VCaP (cell line): ENCODE measurements around the gene TULP1.

Experiments
- H3K27ac ChIP-seq: fragments of 450-650 bp; 2 replicates; pipeline ENCODE4 v1.5.1; 2017
- TF ChIP-seq, protein P1 (sequence below): fragments of 450-650 bp; conservative IDR thresholded peaks from 2 replicates; pipeline ENCODE4 v1.5.1; 2017; ENCODE audit warnings: mild to moderate bottlenecking, moderate library complexity

TULP1 gene

DNA sequence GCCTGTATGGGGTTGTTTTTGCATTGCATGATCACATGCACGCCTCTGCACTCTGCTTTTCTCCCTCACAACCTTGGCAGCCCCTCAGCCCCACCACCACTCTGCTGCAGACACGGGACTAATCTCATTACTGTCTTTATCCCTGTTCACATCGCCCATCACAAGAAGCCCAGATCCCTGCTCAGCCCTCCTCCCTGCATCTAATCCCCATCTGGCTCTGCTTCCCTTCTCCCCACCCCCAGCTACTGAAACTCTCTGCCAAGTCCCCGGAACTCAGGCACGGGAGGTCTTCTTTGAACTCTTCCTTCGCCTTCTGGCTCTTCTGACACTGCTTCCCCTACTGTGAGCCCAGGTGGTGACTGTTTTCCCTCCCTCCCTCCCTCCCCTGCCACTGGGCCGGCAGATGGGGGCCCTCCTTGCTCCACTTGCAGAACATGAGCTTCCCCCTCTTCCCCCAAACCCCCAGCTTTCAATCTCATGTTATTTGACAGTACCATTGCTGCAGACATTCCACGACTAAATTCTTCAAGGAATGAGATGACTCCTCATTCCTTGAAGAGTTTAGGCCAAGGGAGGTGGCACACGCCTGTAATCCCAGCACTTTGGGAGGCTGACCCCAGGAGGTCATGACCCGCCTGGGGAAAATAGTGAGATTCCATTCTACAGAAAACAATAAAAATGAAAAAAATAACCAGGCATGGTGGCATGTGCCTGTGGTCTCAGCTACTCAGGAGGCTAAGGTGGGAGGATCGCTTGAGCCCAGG, 21.9 kb upstream of the TULP1 start:
- no peak overlapping the region for H3K27ac ChIP-seq

DNA sequence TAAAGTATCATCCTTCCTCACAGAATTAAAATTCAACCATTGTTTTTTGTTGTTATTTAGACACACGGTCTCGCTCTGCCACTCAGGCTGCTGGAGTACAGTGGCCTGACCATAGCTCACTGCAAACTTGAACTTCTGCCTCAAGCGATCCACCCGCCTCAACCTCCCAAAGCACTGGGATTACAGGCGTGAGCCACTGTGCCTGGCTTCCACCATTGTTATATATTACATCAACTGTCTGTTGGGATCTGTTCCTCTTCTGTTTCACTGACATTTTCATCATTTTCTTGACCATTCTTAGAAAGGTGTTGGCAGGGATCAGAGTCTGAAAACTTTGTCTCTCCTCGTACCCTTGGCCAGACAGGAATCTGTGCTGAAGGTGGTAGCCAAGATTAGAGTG, 21.3 kb upstream of the TULP1 start:
- H3K27ac ChIP-seq: no peak overlapping the region
- TF ChIP-seq, protein P1, sequence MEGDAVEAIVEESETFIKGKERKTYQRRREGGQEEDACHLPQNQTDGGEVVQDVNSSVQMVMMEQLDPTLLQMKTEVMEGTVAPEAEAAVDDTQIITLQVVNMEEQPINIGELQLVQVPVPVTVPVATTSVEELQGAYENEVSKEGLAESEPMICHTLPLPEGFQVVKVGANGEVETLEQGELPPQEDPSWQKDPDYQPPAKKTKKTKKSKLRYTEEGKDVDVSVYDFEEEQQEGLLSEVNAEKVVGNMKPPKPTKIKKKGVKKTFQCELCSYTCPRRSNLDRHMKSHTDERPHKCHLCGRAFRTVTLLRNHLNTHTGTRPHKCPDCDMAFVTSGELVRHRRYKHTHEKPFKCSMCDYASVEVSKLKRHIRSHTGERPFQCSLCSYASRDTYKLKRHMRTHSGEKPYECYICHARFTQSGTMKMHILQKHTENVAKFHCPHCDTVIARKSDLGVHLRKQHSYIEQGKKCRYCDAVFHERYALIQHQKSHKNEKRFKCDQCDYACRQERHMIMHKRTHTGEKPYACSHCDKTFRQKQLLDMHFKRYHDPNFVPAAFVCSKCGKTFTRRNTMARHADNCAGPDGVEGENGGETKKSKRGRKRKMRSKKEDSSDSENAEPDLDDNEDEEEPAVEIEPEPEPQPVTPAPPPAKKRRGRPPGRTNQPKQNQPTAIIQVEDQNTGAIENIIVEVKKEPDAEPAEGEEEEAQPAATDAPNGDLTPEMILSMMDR: no peak

More for the DNA sequence above, 21.9 kb upstream of the TULP1 start:
- TF ChIP-seq, protein P1: no peak

DNA sequence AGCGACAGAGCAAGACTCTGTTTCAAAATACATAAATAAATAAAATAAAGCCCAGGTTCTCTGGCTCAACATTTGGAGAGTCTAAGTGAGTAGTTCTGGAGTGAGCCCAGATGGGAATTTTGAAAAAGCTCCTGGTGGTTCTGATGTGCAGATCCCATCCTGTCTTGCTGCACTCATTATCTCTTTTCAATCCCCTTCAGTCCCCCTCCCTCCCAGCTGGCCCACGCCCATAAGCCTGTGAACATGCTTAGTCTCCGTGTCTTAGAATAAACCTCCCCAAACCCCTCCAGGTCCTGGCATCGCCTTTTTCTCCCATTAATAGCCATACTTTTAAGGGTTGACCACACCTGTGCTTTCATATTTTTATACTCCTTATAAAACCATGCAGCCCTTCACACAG, 19.4 kb upstream of the TULP1 start:
- TF ChIP-seq, protein P1: no peak
- H3K27ac ChIP-seq: no peak overlapping the region

DNA sequence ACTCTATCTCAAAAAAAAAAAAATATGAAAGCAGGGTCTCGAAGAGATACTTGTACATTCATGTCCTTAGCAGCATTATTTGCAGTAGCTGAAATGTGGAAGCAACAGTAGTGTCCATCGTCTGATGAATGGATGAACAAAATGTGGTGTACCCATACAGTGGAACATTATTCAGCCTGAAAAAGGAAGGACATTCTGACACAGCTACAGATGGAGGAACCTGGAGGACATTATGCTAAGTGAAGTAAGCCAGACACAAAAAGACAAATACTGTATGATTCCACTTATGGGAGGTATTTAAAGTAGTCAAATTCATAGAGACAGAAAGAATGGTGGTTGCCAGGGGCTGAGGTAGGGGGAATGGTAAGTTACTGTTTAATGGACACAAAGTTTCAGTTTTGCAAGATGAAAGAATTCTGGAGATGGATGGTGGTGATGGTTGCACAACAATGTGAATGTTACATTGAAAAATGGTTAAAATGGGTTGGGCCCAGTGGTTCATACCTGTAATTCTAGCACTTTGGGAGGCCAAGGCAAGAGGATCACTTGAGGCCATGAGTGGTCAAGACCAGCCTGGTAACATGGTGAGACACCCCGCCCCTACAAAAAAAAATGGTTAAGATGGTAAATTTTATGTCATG, 11.8 kb upstream of the TULP1 start:
- TF ChIP-seq, protein P1: no peak
- no peak overlapping the region for H3K27ac ChIP-seq

DNA sequence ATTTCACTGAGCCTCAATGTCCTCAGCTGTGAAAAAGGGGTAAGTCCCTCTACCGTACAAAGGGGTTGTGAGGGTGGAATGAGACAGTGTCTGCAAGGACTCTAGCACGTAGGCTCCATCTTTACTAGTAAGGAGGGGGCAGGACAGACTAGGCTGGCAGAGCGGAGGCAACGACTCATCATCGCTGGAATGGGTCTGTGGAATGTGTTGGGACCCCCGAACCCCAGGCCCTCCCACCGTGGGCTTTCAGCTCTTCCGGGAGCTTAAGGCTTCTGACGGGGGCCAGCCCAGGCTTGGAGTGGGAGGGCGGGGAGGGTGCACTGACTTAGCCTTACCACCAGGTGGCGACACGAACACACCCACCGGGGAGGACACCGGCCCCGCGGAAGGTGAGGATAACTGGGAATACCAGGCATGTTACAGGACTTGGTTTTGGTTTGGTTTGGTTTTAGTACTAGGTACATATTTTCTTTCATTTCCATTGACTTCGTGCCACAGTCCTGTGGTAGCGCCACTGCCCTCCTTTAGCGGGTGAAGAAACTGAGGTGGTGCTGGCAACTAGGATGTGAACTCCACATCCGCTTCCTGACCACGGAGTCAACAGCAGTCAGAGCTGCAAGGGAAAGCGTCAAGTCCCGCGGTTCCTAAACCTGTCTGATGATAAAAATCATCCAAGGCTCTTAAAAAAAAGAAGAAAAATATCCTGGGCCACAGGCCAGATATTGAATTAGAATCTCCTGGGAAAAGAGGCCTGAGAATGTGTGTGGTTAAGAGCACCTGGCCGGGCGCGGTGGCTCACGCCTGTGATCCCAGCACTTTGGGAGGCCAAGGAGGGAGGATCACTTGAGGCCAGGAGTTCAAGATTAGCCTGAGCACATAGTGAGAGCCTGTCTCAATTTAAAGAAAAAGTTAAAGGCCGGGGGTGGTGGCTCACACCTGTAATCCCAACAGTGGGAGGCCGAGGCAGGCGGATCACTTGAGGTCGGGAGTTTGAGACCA, 10.3 kb upstream of the TULP1 start:
- H3K27ac ChIP-seq: peak overlapping the region; percentile 64
- TF ChIP-seq, protein P1: peak; percentile 96

DNA sequence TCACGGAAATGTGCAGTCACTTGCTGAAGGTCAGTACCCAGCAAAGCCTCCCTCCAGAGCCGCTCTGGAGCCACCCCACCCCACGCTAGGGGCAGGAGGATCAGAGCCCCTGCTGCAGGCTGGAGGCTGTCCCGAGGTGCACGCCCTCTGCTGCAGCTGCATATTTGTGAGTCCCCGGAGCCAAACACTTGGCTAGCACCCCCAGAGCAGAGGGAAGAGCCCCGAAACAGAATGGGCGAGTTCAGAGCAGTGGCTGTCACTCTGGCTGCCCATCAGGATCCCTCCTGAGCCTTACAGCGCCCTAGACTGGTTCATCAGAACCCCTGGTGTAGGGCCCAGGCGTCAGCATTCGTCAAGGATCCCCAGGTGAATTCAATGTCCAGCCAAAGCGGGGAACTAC, 9.5 kb upstream of the TULP1 start:
- TF ChIP-seq, protein P1: no peak

DNA sequence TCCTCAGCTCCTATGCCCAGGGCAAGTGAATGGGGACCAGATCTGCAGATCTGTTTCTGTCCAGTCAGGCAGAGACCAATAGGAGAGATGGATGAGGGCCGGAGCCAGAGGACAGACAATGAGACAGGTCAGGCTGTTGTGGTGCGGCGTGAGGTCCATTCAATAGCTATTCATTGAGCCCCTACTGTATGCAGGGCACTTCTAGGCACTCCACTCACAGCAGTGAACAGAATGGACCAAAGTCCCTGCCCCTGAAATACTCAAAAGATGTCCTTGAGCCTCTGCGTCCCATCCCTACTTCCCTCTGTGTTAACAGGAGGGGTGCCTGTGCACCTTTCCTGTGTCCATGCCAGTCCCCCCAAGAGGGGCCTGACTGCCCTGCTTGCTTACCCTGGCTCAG, 8.5 kb upstream of the TULP1 start:
- TF ChIP-seq, protein P1: no peak
- no peak overlapping the region for H3K27ac ChIP-seq

More for the DNA sequence above, 9.5 kb upstream of the TULP1 start:
- H3K27ac ChIP-seq: no peak overlapping the region
